Measurements from ENCODE around the gene ACER2.
A peak's percentile ranks its signal among the peaks of the same experiment; 100 is the strongest.

Gene ACER2

DNA sequence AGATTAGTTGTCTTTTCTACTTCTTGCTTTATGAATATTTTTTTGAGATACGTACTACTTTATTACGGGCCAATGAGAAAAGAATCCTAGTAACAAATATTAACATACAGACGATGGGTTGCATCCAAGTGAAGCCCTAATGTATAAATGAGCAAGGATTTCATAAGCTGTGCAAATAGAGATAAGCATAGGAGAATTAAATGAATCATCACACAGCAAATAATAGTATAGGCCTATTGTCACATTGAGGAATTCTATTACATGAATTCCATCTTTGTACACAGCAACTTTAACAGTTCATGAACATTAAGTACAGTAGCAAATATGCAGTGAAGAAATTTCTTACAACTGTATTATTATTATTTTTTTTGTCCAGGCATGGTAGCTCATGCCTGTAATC is 78.0 kb downstream of the ACER2 start:
- in situ Hi-C loops (cut with MboI; ENCODE audit: low pct_unique_long_range_greater_than_20kb, low sequenced_read_pairs, unreplicated experiment) = loop anchor here (25.0 kb wide), 1 partner anchor 1150 kb away; no protein-coding TSS in a partner anchor
- TF ChIP-seq, protein P1, sequence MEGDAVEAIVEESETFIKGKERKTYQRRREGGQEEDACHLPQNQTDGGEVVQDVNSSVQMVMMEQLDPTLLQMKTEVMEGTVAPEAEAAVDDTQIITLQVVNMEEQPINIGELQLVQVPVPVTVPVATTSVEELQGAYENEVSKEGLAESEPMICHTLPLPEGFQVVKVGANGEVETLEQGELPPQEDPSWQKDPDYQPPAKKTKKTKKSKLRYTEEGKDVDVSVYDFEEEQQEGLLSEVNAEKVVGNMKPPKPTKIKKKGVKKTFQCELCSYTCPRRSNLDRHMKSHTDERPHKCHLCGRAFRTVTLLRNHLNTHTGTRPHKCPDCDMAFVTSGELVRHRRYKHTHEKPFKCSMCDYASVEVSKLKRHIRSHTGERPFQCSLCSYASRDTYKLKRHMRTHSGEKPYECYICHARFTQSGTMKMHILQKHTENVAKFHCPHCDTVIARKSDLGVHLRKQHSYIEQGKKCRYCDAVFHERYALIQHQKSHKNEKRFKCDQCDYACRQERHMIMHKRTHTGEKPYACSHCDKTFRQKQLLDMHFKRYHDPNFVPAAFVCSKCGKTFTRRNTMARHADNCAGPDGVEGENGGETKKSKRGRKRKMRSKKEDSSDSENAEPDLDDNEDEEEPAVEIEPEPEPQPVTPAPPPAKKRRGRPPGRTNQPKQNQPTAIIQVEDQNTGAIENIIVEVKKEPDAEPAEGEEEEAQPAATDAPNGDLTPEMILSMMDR (IDR thresholded peaks at IDR 0.05; ENCODE audit: extremely low read depth, insufficient read depth, missing control alignments) = no peak
- no peak for DNase-seq (ENCODE audit: low spot score)

DNA sequence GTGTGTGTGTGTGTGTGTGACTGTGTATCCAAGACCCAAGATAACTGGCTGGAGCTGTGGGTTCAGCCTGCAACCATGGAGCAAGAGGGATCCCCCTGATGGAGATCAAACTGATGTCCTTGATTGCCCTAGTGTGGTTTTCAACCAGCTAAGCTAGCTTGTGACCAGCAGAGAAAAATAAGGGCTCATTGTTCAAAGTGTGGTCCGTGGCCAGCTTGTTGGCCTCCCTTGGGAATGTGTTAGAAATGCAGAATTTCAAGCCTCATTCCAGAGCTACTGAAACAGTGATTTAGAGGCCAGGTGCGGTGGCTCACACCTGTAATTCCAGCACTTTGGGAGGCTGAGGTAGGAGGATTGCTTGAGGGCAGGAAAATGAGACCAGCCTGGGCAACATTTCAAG is 79.9 kb downstream of the ACER2 start:
- in situ Hi-C loops (cut with MboI; ENCODE audit: low pct_unique_long_range_greater_than_20kb, low sequenced_read_pairs, unreplicated experiment) = loop anchor here (25.0 kb wide), 1 partner anchor 1149 kb away; no protein-coding TSS in a partner anchor
- TF ChIP-seq, protein P1 (IDR thresholded peaks at IDR 0.05; ENCODE audit: extremely low read depth, insufficient read depth, missing control alignments) = no peak
- no peak for DNase-seq (ENCODE audit: low spot score)

DNA sequence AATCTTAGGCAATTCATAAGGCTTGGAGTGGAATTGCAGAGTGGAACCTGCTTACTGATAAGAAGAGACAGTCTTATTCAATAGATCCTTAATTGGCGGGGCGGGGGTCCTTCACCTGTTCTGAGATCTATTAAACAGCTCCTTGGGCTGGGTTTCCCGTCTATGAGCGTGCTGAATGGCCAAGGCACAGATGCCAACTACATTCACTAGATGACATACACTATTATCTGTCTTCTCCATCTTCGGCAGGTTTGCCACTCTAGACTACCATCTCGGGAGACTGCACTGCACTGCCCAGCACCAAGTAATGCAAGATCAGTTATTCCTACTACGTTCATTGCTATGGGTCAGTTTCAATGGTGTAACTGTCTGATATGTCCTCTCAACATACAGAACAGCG is 81.5 kb downstream of the ACER2 start:
- in situ Hi-C loops (cut with MboI; ENCODE audit: low pct_unique_long_range_greater_than_20kb, low sequenced_read_pairs, unreplicated experiment) = loop anchor here (25.0 kb wide), 1 partner anchor 1147 kb away; no protein-coding TSS in a partner anchor
- TF ChIP-seq, protein P1 (IDR thresholded peaks at IDR 0.05; ENCODE audit: extremely low read depth, insufficient read depth, missing control alignments) = no peak

DNA sequence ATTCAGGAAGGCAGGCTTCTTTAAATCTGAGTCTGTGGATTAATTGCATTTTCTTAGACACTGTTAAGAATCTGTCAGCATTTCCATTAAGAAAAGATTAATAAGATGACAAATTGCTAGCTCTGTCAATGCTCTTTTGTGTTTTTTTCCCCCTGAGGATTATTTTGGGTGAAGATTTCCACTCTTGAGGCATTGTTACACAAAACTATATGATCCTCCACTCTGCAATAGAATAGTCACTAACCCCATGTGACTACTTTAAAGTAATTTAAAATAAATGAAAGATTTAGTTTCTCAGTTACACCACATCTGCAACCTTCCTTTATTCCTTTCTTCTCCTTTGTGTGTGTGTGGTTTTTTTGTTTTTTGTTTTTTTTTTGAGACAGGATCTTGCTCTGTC is 82.0 kb downstream of the ACER2 start:
- in situ Hi-C loops (cut with MboI; ENCODE audit: low pct_unique_long_range_greater_than_20kb, low sequenced_read_pairs, unreplicated experiment) = loop anchor here (25.0 kb wide), 1 partner anchor 1146 kb away; no protein-coding TSS in a partner anchor
- DNase-seq (ENCODE audit: low spot score) = no peak
- TF ChIP-seq, protein P1 (IDR thresholded peaks at IDR 0.05; ENCODE audit: extremely low read depth, insufficient read depth, missing control alignments) = no peak

More for the DNA sequence above, 81.5 kb downstream of the ACER2 start:
- DNase-seq (ENCODE audit: low spot score) = no peak

DNA sequence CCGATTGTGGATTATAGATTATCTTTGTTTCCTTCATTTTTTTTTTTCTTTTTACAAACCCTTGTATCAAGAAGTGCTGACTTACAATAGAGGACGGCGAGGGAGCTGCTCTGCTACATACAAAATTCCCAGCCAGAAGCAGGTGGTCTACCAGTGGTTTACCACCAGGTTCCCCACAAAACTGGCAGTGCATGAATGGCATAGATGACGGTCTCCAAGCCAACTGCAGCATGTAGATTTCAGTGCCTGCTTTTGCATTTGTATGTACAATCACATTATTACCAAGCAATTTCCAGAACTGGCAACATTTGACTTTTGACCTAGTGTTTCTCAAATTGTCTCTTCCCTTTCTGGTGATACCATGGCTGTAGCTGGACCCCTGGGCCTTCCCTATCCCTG is 84.0 kb downstream of the ACER2 start:
- DNase-seq (ENCODE audit: low spot score) = no peak
- in situ Hi-C loops (cut with MboI; ENCODE audit: low pct_unique_long_range_greater_than_20kb, low sequenced_read_pairs, unreplicated experiment) = loop anchor here (25.0 kb wide), 1 partner anchor 1145 kb away; no protein-coding TSS in a partner anchor
- TF ChIP-seq, protein P1 (IDR thresholded peaks at IDR 0.05; ENCODE audit: extremely low read depth, insufficient read depth, missing control alignments) = no peak

DNA sequence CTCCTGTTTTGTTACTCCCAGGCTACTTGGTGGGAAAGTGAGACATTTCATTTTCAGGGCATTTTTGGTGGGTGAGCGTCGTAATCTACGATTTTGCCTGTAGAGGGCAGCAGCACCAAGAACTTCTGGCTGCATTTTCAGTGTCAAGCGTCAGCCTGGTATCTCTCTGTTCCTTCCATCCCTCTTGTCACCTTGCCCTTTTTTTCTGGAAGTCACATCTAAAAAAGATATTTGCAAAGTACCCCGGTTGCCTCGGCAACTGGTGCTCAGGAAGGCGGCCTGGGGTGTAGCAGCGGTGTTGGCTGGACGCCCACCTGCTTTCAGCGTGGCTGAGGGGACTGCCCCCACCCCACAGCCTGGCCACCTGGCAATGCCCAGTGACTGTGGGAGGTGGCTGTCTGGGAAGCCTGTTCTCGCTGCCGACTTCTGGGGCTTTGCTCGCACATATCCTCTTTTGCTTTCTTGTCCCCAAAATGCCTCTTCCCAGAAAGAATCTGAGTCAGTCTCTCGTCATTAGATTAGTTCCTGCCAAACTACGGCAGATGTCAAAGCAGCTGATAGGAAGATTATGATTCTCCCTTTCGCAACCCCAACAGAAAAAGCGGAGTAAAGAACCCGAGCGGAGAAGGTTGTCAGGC is 84.5 kb downstream of the ACER2 start:
- peak; percentile 63 for DNase-seq (ENCODE audit: low spot score)
- in situ Hi-C loops (cut with MboI; ENCODE audit: low pct_unique_long_range_greater_than_20kb, low sequenced_read_pairs, unreplicated experiment) = loop anchor here (25.0 kb wide), 1 partner anchor 1144 kb away; no protein-coding TSS in a partner anchor
- TF ChIP-seq, protein P1 (IDR thresholded peaks at IDR 0.05; ENCODE audit: extremely low read depth, insufficient read depth, missing control alignments) = peak; percentile 73
